Neural cell (in vitro differentiated cells): Measurements from ENCODE around the gene C3. TPM values are rescaled to one million over a fixed set of nuclear protein-coding genes. Genes with fewer than 3 reads are reported as not detected.

Source experiments
- H2AFZ ChIP-seq: fragments of 200-600, 300-800 bp; sonication (generic), shearing (Covaris generic); 2 replicates; pipeline ENCODE4 v1.6.0; 2014; ENCODE audit warnings: low read depth, mild to moderate bottlenecking, antibody characterized with exemption, low read length, moderate library complexity
- H3F3A ChIP-seq: fragments of 200-600 bp; shearing (Covaris generic); 2 replicates; pipeline ENCODE4 v1.6.1; 2016; ENCODE audit warnings: mild to moderate bottlenecking, moderate library complexity, mixed read lengths, antibody characterized with exemption, low read length; ENCODE audit not compliant: insufficient read depth, poor library complexity, severe bottlenecking
- H3K27ac ChIP-seq: fragments of 200-600, 300-800 bp; sonication (generic), shearing (Covaris generic); 2 replicates; pipeline ENCODE4 v1.5.1; 2014; ENCODE audit warnings: mild to moderate bottlenecking, low read length, moderate library complexity
- H3K27me3 ChIP-seq: fragments of 300-800, 200-600 bp; sonication (generic), shearing (Covaris generic); 2 replicates; pipeline ENCODE4 v1.6.0; 2014; ENCODE audit warnings: mild to moderate bottlenecking, low read depth, low read length, moderate library complexity; ENCODE audit not compliant: insufficient read depth
- H3K36me3 ChIP-seq: fragments of 300-800, 200-600 bp; sonication (generic), shearing (Covaris generic); 2 replicates; pipeline ENCODE4 v1.5.1; 2014; ENCODE audit warnings: mild to moderate bottlenecking, antibody characterized with exemption, low read length, moderate library complexity; ENCODE audit not compliant: insufficient read depth
- H3K4me2 ChIP-seq: fragments of 300-800, 200-600 bp; sonication (generic), shearing (Covaris generic); 2 replicates; pipeline ENCODE4 v1.6.0; 2014; ENCODE audit warnings: mild to moderate bottlenecking, low read length
- H3K4me3 ChIP-seq: fragments of 300-800, 200-600 bp; sonication (generic), shearing (Covaris generic); 2 replicates; pipeline ENCODE4 v1.5.1; 2014; ENCODE audit warnings: mild to moderate bottlenecking, low read length, moderate library complexity
- H3K79me2 ChIP-seq: fragments of 200-600 bp; shearing (Covaris generic); replicated peaks from 2 replicates; pipeline ENCODE4 v1.6.0; 2014; ENCODE audit warnings: mild to moderate bottlenecking, low read length, moderate library complexity; ENCODE audit not compliant: insufficient read depth
- H3K9ac ChIP-seq: fragments of 300-800, 200-600 bp; sonication (generic), shearing (Covaris generic); 2 replicates; pipeline ENCODE4 v1.6.1; 2016; ENCODE audit warnings: mild to moderate bottlenecking, low read length, mixed read lengths
- H3K9me2 ChIP-seq: fragments of 200-600 bp; shearing (Covaris generic); 2 replicates; pipeline ENCODE4 v1.6.1; 2016; ENCODE audit warnings: mild to moderate bottlenecking, low read length, mixed read lengths; ENCODE audit not compliant: insufficient read depth
- H3K9me3 ChIP-seq: fragments of 200-600, 300-800 bp; sonication (generic), shearing (Covaris generic); 2 replicates; pipeline ENCODE4 v1.6.1; 2016; ENCODE audit warnings: mild to moderate bottlenecking, mixed run types, low read length, moderate library complexity, mixed read lengths
- H4K20me1 ChIP-seq: fragments of 200-600 bp; shearing (Covaris generic); 2 replicates; pipeline ENCODE4 v1.6.1; 2016; ENCODE audit warnings: mild to moderate bottlenecking, mixed run types; ENCODE audit not compliant: insufficient read depth
- EP300 ChIP-seq: fragments of 450-650 bp; conservative IDR thresholded peaks from 2 replicates; pipeline ENCODE4 v1.6.1; 2014; ENCODE audit warnings: antibody characterized with exemption, mild to moderate bottlenecking, moderate library complexity; ENCODE audit not compliant: poor library complexity, severe bottlenecking
- EZH2 ChIP-seq: fragments of 200-600, 300-800 bp; shearing (Covaris generic), sonication (generic); IDR thresholded peaks from 2 replicates; pipeline ENCODE4 v1.6.1; 2014; ENCODE audit warnings: antibody characterized with exemption, low read length, borderline replicate concordance, mild to moderate bottlenecking; ENCODE audit not compliant: insufficient read depth, poor library complexity, severe bottlenecking
- MXI1 ChIP-seq: fragments of 450-650 bp; conservative IDR thresholded peaks from 2 replicates; pipeline ENCODE4 v1.6.1; 2014; ENCODE audit warnings: antibody characterized with exemption, mild to moderate bottlenecking; ENCODE audit not compliant: poor library complexity, severe bottlenecking
- POLR2AphosphoS5 ChIP-seq: IDR thresholded peaks from 2 replicates; pipeline ENCODE4 v1.6.1; 2012
- RAD21 ChIP-seq: fragments of 450-650 bp; conservative IDR thresholded peaks from 2 replicates; pipeline ENCODE4 v1.6.1; 2014; ENCODE audit warnings: antibody characterized with exemption, mild to moderate bottlenecking, moderate library complexity
- SMC3 ChIP-seq: fragments of 450-650 bp; conservative IDR thresholded peaks from 2 replicates; pipeline ENCODE4 v1.6.1; 2014; ENCODE audit warnings: antibody characterized with exemption, mild to moderate bottlenecking, moderate library complexity; ENCODE audit not compliant: poor library complexity
- TAF1 ChIP-seq: IDR thresholded peaks from 2 replicates; pipeline ENCODE4 v1.6.1; 2012; ENCODE audit warnings: low read depth
- polyA plus RNA-seq: library from polyadenylated mRNA; depleted of rRNA; stranded (reverse); fragments of >200 nt; gene quantifications from 2 replicates; pipeline ENCODE4 v1.2.3, GENCODE V29; 2014
- TF ChIP-seq, protein P1 (sequence below): fragments of 450-650 bp; IDR thresholded peaks from 2 replicates; pipeline ENCODE4 v1.5.1; 2014; ENCODE audit warnings: antibody characterized with exemption, mild to moderate bottlenecking, moderate library complexity; ENCODE audit not compliant: poor library complexity, severe bottlenecking
- TF ChIP-seq, protein P2 (sequence below): IDR thresholded peaks from 2 replicates; pipeline ENCODE4 v1.6.1; 2012; ENCODE audit warnings: borderline replicate concordance

Gene C3
- polyA plus RNA-seq, 1 donor from 2014 or later = not detected

DNA sequence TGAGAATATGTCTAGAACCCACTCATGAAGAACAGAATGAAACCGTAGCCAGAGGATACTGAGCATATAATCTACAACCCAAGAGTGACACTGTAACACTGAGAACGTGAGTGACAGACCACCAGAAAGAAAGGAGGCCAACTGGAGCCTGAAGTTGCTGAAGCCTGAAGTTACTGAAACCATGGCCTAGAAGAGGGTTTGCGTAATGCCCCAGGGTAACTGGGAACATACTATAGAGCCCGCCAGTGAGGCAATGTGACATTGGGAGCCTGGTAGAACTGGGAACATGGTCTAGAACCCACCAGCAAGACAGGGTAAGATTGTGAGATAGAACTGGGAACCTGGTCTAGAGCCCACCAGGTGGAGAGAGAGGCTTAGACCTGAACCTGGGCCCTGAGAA is 35.0 kb downstream of the C3 start:
- no peak overlapping the region for H3K4me3 ChIP-seq
- no peaks in the 10 kb centered on the region for H3K79me2 ChIP-seq
- H3K27me3 ChIP-seq = no peaks in the 10 kb centered on the region
- no peaks in the 10 kb centered on the region for H3F3A ChIP-seq
- TF ChIP-seq EZH2 (no peak), MXI1 (no peak), EP300 (no peak), SMC3 (no peak), TAF1 (no peak), RAD21 (no peak), POLR2AphosphoS5 (no peak)
- TF ChIP-seq, protein P1, sequence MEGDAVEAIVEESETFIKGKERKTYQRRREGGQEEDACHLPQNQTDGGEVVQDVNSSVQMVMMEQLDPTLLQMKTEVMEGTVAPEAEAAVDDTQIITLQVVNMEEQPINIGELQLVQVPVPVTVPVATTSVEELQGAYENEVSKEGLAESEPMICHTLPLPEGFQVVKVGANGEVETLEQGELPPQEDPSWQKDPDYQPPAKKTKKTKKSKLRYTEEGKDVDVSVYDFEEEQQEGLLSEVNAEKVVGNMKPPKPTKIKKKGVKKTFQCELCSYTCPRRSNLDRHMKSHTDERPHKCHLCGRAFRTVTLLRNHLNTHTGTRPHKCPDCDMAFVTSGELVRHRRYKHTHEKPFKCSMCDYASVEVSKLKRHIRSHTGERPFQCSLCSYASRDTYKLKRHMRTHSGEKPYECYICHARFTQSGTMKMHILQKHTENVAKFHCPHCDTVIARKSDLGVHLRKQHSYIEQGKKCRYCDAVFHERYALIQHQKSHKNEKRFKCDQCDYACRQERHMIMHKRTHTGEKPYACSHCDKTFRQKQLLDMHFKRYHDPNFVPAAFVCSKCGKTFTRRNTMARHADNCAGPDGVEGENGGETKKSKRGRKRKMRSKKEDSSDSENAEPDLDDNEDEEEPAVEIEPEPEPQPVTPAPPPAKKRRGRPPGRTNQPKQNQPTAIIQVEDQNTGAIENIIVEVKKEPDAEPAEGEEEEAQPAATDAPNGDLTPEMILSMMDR = no peak
- TF ChIP-seq, protein P2, sequence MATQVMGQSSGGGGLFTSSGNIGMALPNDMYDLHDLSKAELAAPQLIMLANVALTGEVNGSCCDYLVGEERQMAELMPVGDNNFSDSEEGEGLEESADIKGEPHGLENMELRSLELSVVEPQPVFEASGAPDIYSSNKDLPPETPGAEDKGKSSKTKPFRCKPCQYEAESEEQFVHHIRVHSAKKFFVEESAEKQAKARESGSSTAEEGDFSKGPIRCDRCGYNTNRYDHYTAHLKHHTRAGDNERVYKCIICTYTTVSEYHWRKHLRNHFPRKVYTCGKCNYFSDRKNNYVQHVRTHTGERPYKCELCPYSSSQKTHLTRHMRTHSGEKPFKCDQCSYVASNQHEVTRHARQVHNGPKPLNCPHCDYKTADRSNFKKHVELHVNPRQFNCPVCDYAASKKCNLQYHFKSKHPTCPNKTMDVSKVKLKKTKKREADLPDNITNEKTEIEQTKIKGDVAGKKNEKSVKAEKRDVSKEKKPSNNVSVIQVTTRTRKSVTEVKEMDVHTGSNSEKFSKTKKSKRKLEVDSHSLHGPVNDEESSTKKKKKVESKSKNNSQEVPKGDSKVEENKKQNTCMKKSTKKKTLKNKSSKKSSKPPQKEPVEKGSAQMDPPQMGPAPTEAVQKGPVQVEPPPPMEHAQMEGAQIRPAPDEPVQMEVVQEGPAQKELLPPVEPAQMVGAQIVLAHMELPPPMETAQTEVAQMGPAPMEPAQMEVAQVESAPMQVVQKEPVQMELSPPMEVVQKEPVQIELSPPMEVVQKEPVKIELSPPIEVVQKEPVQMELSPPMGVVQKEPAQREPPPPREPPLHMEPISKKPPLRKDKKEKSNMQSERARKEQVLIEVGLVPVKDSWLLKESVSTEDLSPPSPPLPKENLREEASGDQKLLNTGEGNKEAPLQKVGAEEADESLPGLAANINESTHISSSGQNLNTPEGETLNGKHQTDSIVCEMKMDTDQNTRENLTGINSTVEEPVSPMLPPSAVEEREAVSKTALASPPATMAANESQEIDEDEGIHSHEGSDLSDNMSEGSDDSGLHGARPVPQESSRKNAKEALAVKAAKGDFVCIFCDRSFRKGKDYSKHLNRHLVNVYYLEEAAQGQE = no peak
- H3K9me2 ChIP-seq = no peaks in the 10 kb centered on the region
- H4K20me1 ChIP-seq = no peaks in the 10 kb centered on the region
- no peak overlapping the region for H2AFZ ChIP-seq
- no peak overlapping the region for H3K27ac ChIP-seq
- no peak overlapping the region for H3K4me2 ChIP-seq
- no peaks in the 10 kb centered on the region for H3K9me3 ChIP-seq
- H3K9ac ChIP-seq = no peak overlapping the region
- H3K36me3 ChIP-seq = no peaks in the 10 kb centered on the region

DNA sequence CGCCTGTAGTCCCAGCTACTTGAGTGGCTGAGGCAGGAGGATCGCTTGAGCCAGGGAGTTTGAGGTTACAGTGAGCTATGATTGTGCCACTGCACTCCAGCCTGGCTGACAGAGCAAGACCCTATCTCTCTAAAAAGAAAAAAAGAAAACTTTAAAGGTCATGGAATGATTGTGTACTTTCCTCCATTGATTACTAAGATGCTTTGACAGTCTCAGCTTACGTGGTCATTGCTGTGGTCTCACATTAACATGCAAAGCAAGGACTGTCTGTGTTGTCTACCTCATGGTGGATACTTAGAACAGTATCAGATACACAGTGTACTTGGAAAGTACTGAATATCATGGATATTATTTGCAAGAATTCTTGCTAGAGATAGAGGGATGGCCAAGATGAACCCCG is 36.5 kb downstream of the C3 start:
- Histone ChIP-seq H4K20me1 (no peaks in the 10 kb centered on the region), H3K27me3 (no peaks in the 10 kb centered on the region), H3K9me2 (no peaks in the 10 kb centered on the region), H3K36me3 (no peaks in the 10 kb centered on the region), H2AFZ (no peak overlapping the region), H3K9ac (no peak overlapping the region), H3K79me2 (no peaks in the 10 kb centered on the region), H3K27ac (no peak overlapping the region), H3F3A (no peaks in the 10 kb centered on the region), H3K9me3 (no peaks in the 10 kb centered on the region), H3K4me2 (no peak overlapping the region), H3K4me3 (no peak overlapping the region)
- TF ChIP-seq, protein P1 = no peak
- TF ChIP-seq MXI1 (no peak), POLR2AphosphoS5 (no peak), SMC3 (no peak), RAD21 (no peak), EP300 (no peak), EZH2 (no peak), TAF1 (no peak)
- TF ChIP-seq, protein P2 = no peak
